SK-N-SH (cell line): ENCODE data around the gene GMPPB. TPM values are rescaled to one million over a fixed set of nuclear protein-coding genes. Genes with fewer than 3 reads are reported as not detected.

ENCODE experiments used
- CTCF ChIA-PET: fragments of 300-600, 350-600 bp; formaldehyde crosslinking; extraction: SDS; loops from one replicate; lab custom pipeline; 2021; lab: Yijun Ruan, JAX
- POLR2A ChIA-PET: fragments of 350-600 bp; sonication (Branson Sonifier 250); formaldehyde crosslinking; extraction: SDS; loops from one replicate; lab custom pipeline; 2020; ENCODE audit warnings: antibody characterized with exemption, inconsistent platforms; lab: Yijun Ruan, JAX
- DNase-seq: peaks from one replicate; pipeline ENCODE4 v3.0.0; 2012
- H2AFZ ChIP-seq: fragments of 200-600 bp; sonication (generic); 2 replicates; pipeline ENCODE4 v1.8.1; 2016; ENCODE audit warnings: antibody characterized with exemption, mild to moderate bottlenecking, low read depth
- H3F3A ChIP-seq: fragments of 200-600 bp; sonication (generic); replicated peaks from 2 replicates; pipeline ENCODE3; 2016; ENCODE audit warnings: antibody characterized with exemption, mild to moderate bottlenecking; ENCODE audit not compliant: insufficient read depth
- H3K27ac ChIP-seq, 2 experiments: fragments of 200-500 bp in 1 of 2; fragments of 200-600 bp in 1 of 2; sonication (Bioruptor generic) in 1 of 2; sonication (generic), shearing (Covaris generic) in 1 of 2; 2 replicates each; pipeline versions ENCODE4 v1.5.1 to v1.6.1; 2014 to 2016; ENCODE audit warnings: low read depth in 2 of 2, inconsistent platforms in 1 of 2, low read length in 1 of 2, mild to moderate bottlenecking in 1 of 2, mixed read lengths in 1 of 2
- H3K27me3 ChIP-seq: fragments of 200-600 bp; sonication (generic), shearing (Covaris generic); 2 replicates; pipeline ENCODE4 v1.6.1; 2016; ENCODE audit warnings: mixed run types; ENCODE audit not compliant: insufficient read depth
- H3K36me3 ChIP-seq, 2 experiments: fragments of 200-500 bp in 1 of 2; fragments of 200-600 bp in 1 of 2; sonication (Bioruptor generic) in 1 of 2; sonication (generic) in 1 of 2; replicated peaks in 1 of 2; 2 replicates each; pipeline versions ENCODE3 to v1.5.1; 2014 to 2016; ENCODE audit warnings: low read length in 1 of 2, mild to moderate bottlenecking in 1 of 2; ENCODE audit not compliant: insufficient read depth in 2 of 2, control insufficient read depth in 1 of 2
- H3K4me1 ChIP-seq, 2 experiments: fragments of 200-500 bp in 1 of 2; fragments of 200-600 bp in 1 of 2; sonication (Bioruptor generic) in 1 of 2; sonication (generic), shearing (Covaris generic) in 1 of 2; 2 replicates each; pipeline versions ENCODE4 v1.5.1 to v1.6.1; 2014 to 2016; ENCODE audit warnings: low read depth in 1 of 2, low read length in 1 of 2, mixed run types in 1 of 2; ENCODE audit not compliant: insufficient read depth in 2 of 2, control insufficient read depth in 1 of 2
- H3K4me2 ChIP-seq: fragments of 200-600 bp; sonication (generic), shearing (Covaris generic); 2 replicates; pipeline ENCODE4 v1.6.1; 2017; ENCODE audit warnings: mixed run types
- H3K4me3 ChIP-seq, 2 experiments: fragments of 200-500 bp in 1 of 2; fragments of 200-600 bp in 1 of 2; sonication (Bioruptor generic) in 1 of 2; sonication (generic), shearing (Covaris generic) in 1 of 2; 2 replicates each; pipeline versions ENCODE4 v1.5.1 to v1.8.1; 2014 to 2016; ENCODE audit warnings: low read depth in 2 of 2, inconsistent platforms in 1 of 2, low read length in 1 of 2, mild to moderate bottlenecking in 1 of 2, mixed read lengths in 1 of 2, moderate library complexity in 1 of 2
- H3K79me2 ChIP-seq: fragments of 200-600 bp; sonication (generic); 2 replicates; pipeline ENCODE4 v1.8.1; 2017; ENCODE audit warnings: mild to moderate bottlenecking; ENCODE audit not compliant: insufficient read depth
- H3K9ac ChIP-seq: fragments of 200-600 bp; sonication (generic); 2 replicates; pipeline ENCODE4 v1.6.1; 2017; ENCODE audit warnings: mixed run types
- H3K9me2 ChIP-seq: fragments of 200-600 bp; sonication (generic); 2 replicates; pipeline ENCODE4 v1.6.1; 2017; ENCODE audit warnings: mixed run types
- H3K9me3 ChIP-seq: fragments of 200-600 bp; sonication (generic); 2 replicates; pipeline ENCODE4 v1.6.1; 2017; ENCODE audit warnings: mixed run types, mild to moderate bottlenecking, moderate library complexity
- H4K20me1 ChIP-seq: fragments of 200-600 bp; sonication (generic); 2 replicates; pipeline ENCODE4 v1.6.1; 2017; ENCODE audit warnings: mild to moderate bottlenecking, mixed run types; ENCODE audit not compliant: insufficient read depth
- CTCF ChIP-seq: fragments of 200-600 bp; sonication (generic); IDR thresholded peaks from 2 replicates; pipeline ENCODE4 v1.6.1; 2017; ENCODE audit warnings: antibody characterized with exemption, mild to moderate bottlenecking, moderate library complexity
- ELF1 ChIP-seq: IDR thresholded peaks from 2 replicates; pipeline ENCODE4 v1.4.0; 2012
- EP300 ChIP-seq, 2 experiments: IDR thresholded peaks; 2 replicates each; pipeline versions ENCODE4 v1.4.0 to v1.6.1; 2012; ENCODE audit warnings: borderline replicate concordance in 1 of 2, low read depth in 1 of 2, low read length in 1 of 2
- FOSL2 ChIP-seq: IDR thresholded peaks from 2 replicates; pipeline ENCODE4 v1.4.0; 2012; ENCODE audit warnings: low read depth, mild to moderate bottlenecking, moderate library complexity, borderline replicate concordance
- FOXJ3 ChIP-seq: sonication (generic); formaldehyde crosslinking; IDR thresholded peaks from 2 replicates; pipeline ENCODE4 v1.5.1; 2020; ENCODE audit warnings: mild to moderate bottlenecking, missing genetic modification reagents
- FOXM1 ChIP-seq: IDR thresholded peaks from 2 replicates; pipeline ENCODE4 v1.4.0; 2012; ENCODE audit warnings: low read depth, mild to moderate bottlenecking
- IRF3 ChIP-seq: fragments of 150-350 bp; IDR thresholded peaks from 2 replicates; pipeline ENCODE4 v1.6.1; 2016; ENCODE audit warnings: mild to moderate bottlenecking, low read depth, low read length
- MAX ChIP-seq: IDR thresholded peaks from 2 replicates; pipeline ENCODE4 v1.4.0; 2012; ENCODE audit warnings: low read depth
- MXI1 ChIP-seq: IDR thresholded peaks from 2 replicates; pipeline ENCODE4 v1.6.1; 2012; ENCODE audit warnings: mild to moderate bottlenecking, low read depth, low read length, improper control_type of control experiment
- POLR2AphosphoS5 ChIP-seq: IDR thresholded peaks from 2 replicates; pipeline ENCODE4 v1.6.1; 2012; ENCODE audit warnings: low read depth, low read length
- RAD21 ChIP-seq: IDR thresholded peaks from 2 replicates; pipeline ENCODE4 v1.6.1; 2012; ENCODE audit warnings: mild to moderate bottlenecking, low read length
- RCOR1 ChIP-seq: fragments of 150-350 bp; IDR thresholded peaks from 2 replicates; pipeline ENCODE4 v1.6.1; 2017; ENCODE audit warnings: antibody characterized with exemption, low read length
- REST ChIP-seq: IDR thresholded peaks from 2 replicates; pipeline ENCODE4 v1.6.1; 2012; ENCODE audit warnings: mild to moderate bottlenecking, low read depth, low read length, moderate library complexity
- RXRA ChIP-seq: IDR thresholded peaks from 2 replicates; pipeline ENCODE4 v1.4.0; 2012; ENCODE audit warnings: low read depth, mild to moderate bottlenecking, borderline replicate concordance
- SIN3A ChIP-seq: IDR thresholded peaks from 2 replicates; pipeline ENCODE4 v1.6.1; 2012; ENCODE audit warnings: low read depth, mild to moderate bottlenecking, low read length, moderate library complexity, borderline replicate concordance
- SMC3 ChIP-seq: IDR thresholded peaks from 2 replicates; pipeline ENCODE4 v1.6.1; 2012; ENCODE audit warnings: low read depth, low read length, improper control_type of control experiment
- TCF12 ChIP-seq: IDR thresholded peaks from 2 replicates; pipeline ENCODE4 v1.4.0; 2012
- TEAD4 ChIP-seq: IDR thresholded peaks from 2 replicates; pipeline ENCODE4 v1.4.0; 2012; ENCODE audit warnings: mild to moderate bottlenecking, borderline replicate concordance; ENCODE audit not compliant: insufficient read depth
- USF1 ChIP-seq: IDR thresholded peaks from 2 replicates; pipeline ENCODE4 v1.4.0; 2012; ENCODE audit warnings: low read depth, borderline replicate concordance
- YY1 ChIP-seq: IDR thresholded peaks from 2 replicates; pipeline ENCODE4 v1.4.0; 2012; ENCODE audit warnings: low read depth, mild to moderate bottlenecking
- WGBS: methylation state at CpG from one replicate; pipeline ENCODE4 v1.1.6; 2017; ENCODE audit warnings: low lambda C conversion rate; 5-methylcytosine and 5-hydroxymethylcytosine counted together
- polyA plus RNA-seq, 3 experiments: library from polyadenylated mRNA; depleted of rRNA; stranded (reverse); fragments of >200 nt; gene quantifications; 2 replicates each; pipeline ENCODE4 v1.2.3, GENCODE V29; 2012

Gene GMPPB
- polyA plus RNA-seq, 1 of the 3 experiments (the other 2 are of a cell fraction): 25.1 TPM

- H2AFZ ChIP-seq: no peak overlapping the region
- H3K9me3 ChIP-seq: no peaks in the 10 kb centered on the region
- H3F3A ChIP-seq: no peaks in the 10 kb centered on the region
- ChIA-PET POLR2A (interaction anchor here (0.5 kb wide), 1 partner anchor 146 kb away, joined by 3 read pairs; no protein-coding TSS in a partner anchor), CTCF (interaction anchor here (1.4 to 6.6 kb wide), 2 partner anchors 9 to 141 kb away, joined by 6 to 53 read pairs; no protein-coding TSS in a partner anchor)
- H3K27me3 ChIP-seq: no peaks in the 10 kb centered on the region
- no peak overlapping the region for H3K9ac ChIP-seq
- H4K20me1 ChIP-seq: no peaks in the 10 kb centered on the region
- H3K36me3 ChIP-seq: peaks cover 19 to 81% of the 10 kb centered on the region in 2 experiments
- TF ChIP-seq REST (no peak), RXRA (no peak)
- H3K9me2 ChIP-seq: no peaks in the 10 kb centered on the region
- peaks cover 6% of the 10 kb centered on the region; the same call in 1 of the 2 replicates for H3K79me2 ChIP-seq
- no peak overlapping the region for H3K27ac ChIP-seq
- H3K4me3 ChIP-seq: no peak overlapping the region
- WGBS: 94% methylated on average over 6 of the region's 7 CpGs
- DNase-seq: no peak
- H3K4me2 ChIP-seq: no peak overlapping the region
- H3K4me1 ChIP-seq: peaks cover 0 to 3% of the 10 kb centered on the region in 2 experiments; a peak in 1 of 4 replicates
These were observed 43.1 kb downstream of the GMPPB start for GRCh38 chr3:49680493-49681231.

- ChIA-PET POLR2A (no interaction called here), CTCF (interaction anchor here (6.6 kb wide), 1 partner anchor 136 kb away, joined by 53 read pairs; no protein-coding TSS in a partner anchor)
- Histone ChIP-seq H3K4me3 (no peak overlapping the region), H3K9me3 (no peaks in the 10 kb centered on the region), H3F3A (peaks cover 5% of the 10 kb centered on the region)
- no peak for TF ChIP-seq MAX
- TF ChIP-seq SMC3: no peak
- TF ChIP-seq YY1: no peak
- TF ChIP-seq FOSL2: no peak
- TF ChIP-seq POLR2AphosphoS5: no peak
- TF ChIP-seq ELF1: no peak
- TF ChIP-seq TEAD4: no peak
- no peak for TF ChIP-seq MXI1
- no peak for TF ChIP-seq SIN3A
- no peak for TF ChIP-seq FOXJ3 (CRISPR knock-in tag)
- no peak for TF ChIP-seq USF1
- no peak for TF ChIP-seq RAD21
- TF ChIP-seq CTCF: no peak
- TF ChIP-seq RCOR1: no peak
- no peak for TF ChIP-seq IRF3
- no peak for TF ChIP-seq TCF12
- no peak for TF ChIP-seq EP300 (IDR thresholded peaks at IDR 0.05; ENCODE audit: borderline replicate concordance in 1 of 2, low read depth in 1 of 2, low read length in 1 of 2)
- TF ChIP-seq FOXM1: no peak
- TF ChIP-seq, all 33 proteins: peak for 0
- H3K9ac ChIP-seq: no peak overlapping the region
- DNase-seq: no peak
- H3K36me3 ChIP-seq: peaks cover 19 to 55% of the 10 kb centered on the region in 2 experiments
- H3K9me2 ChIP-seq: no peaks in the 10 kb centered on the region
- H3K79me2 ChIP-seq: peaks cover 24% of the 10 kb centered on the region
- H4K20me1 ChIP-seq: no peaks in the 10 kb centered on the region
- peaks cover 7 to 19% of the 10 kb centered on the region in 2 experiments; a peak in 1 of 4 replicates for H3K4me1 ChIP-seq
- no peak overlapping the region for H2AFZ ChIP-seq
- no peak overlapping the region for H3K27ac ChIP-seq
- peak overlapping the region; percentile 96; the same call in 1 of the 2 replicates for H3K4me2 ChIP-seq
- H3K27me3 ChIP-seq: no peaks in the 10 kb centered on the region
- WGBS: 96% methylated on average over 5 of the region's 11 CpGs
These were observed 47.8 kb downstream of the GMPPB start for GRCh38 chr3:49675912-49676311.
